ENCODE data around the gene ZNF385D. TPM values are rescaled to one million over a fixed set of nuclear protein-coding genes. Genes with fewer than 3 reads are reported as not detected.

The ZNF385D gene
- total RNA-seq, 1 donor from 2014 or later: 0.79 TPM

- DNase-seq (ENCODE audit: low read depth, low spot score): no peak
Observed at GRCh38 chr3:21618695-21619094, 132.3 kb downstream of the ZNF385D start.

GRCh38 chr3:21613372-21614070, 137.5 kb downstream of the ZNF385D start:
- DNase-seq (ENCODE audit: low read depth, low spot score): no peak

- no peak for DNase-seq (ENCODE audit: low read depth, low spot score)
Observed at GRCh38 chr3:21601178-21601577, 149.8 kb downstream of the ZNF385D start.

- DNase-seq (ENCODE audit: low read depth, low spot score): no peak
Observed at GRCh38 chr3:21599890-21600289, 151.1 kb downstream of the ZNF385D start.

GRCh38 chr3:21592828-21593227, 158.2 kb downstream of the ZNF385D start:
- no peak for DNase-seq (ENCODE audit: low read depth, low spot score)

- no peak for DNase-seq (ENCODE audit: low read depth, low spot score)
Observed at GRCh38 chr3:21587894-21588293, 163.1 kb downstream of the ZNF385D start.

GRCh38 chr3:21585216-21585740, 165.7 kb downstream of the ZNF385D start:
- no peak for DNase-seq (ENCODE audit: low read depth, low spot score)

- no peak for DNase-seq (ENCODE audit: low read depth, low spot score)
Observed at GRCh38 chr3:21573291-21573690, 177.7 kb downstream of the ZNF385D start.

- DNase-seq (ENCODE audit: low read depth, low spot score): no peak
Observed at GRCh38 chr3:21564531-21564930, 186.5 kb downstream of the ZNF385D start.

DNA sequence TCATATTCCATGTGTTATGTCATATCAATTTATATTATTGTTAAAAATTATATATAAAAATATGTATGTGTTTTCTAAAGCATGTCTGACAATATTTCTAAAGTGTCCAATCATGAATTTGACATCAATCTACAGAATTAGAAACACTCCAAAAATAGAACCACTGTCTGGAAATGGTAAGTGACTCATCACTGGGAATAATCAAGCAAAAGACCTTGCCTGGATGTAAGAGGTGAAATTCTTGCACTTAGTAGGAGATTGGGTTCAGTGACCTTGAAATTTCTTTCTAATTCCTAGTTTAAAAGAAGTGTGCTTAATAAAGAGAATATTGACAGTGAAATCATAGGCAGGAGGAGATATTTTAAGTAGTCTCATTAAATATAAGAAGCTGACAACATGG, 188.8 kb downstream of the ZNF385D start:
- no peak for DNase-seq (ENCODE audit: low read depth, low spot score)

- no peak for DNase-seq (ENCODE audit: low read depth, low spot score)
Observed at GRCh38 chr3:21561472-21561871, 189.5 kb downstream of the ZNF385D start.

DNA sequence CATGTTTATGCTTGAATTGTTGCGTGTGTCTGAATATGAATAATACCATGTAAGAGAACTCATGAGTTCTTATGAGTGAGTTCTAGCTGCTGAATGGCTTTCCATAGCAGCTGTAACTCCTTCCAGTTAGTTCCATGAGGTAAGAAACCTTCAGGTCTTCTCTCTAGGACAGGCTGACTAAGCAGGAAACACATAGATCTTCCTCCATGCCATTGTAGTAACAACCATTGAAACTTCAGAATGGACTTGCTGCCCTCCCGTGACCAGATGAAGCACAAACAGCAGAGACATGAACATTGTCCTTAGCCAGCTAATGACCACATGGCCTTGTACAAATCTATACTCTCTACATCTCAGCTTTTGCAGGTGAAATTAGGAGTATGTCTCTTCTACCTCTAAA, 200.0 kb downstream of the ZNF385D start:
- DNase-seq (ENCODE audit: low read depth, low spot score): no peak

DNA sequence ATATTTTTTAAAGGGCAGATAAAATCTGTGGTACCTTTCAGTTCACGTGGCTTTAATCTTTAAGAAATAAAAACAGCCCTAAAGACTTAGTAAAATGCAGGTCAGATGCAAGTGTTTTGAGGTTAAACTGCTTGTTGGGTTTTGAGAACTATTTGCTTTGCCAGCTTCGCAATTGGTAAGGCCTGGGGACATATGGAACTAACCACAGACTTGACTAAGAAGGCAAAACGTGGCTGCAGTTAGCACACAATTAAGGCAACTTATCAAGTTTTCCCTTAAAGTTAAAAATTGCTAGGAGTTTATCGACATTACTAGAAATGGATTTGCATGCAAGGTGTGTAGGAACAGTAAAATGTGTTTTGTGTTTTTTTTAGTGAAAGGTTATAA, 206.9 kb downstream of the ZNF385D start:
- DNase-seq (ENCODE audit: low read depth, low spot score): no peak

DNA sequence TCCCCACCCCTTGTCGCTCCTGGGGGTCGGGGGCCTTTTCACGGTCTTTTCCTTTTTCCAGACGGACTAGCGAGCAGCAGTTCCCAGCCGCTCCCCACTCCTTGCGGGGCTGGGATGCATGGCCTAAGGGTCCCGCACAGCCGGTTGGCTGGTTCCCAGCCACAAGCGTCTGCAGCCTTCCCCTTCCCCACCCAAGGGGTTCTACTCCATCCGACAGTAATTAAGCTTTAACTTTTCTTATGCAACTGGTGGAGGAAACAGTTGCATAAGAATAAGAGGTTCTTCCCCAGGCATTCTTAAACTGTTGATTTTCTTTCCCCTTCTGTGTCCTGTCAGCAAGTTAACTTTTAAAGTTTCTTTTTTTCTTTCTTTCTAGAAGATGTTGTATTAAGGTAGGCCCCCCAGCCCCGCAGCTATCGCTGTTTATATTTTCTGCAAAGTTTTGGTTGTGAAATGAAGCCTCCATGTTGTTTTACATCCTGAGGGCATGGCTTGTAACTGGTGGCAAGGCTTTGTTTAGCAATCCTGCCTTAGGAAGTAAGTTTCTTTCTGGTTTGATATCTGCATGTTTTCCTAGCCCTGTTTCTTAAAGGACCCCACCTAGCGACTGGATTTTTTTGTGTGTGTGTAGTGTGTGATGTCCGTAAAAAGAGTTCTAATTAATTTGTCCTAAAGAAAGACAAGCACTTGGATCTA, 207.5 kb downstream of the ZNF385D start:
- no peak for DNase-seq (ENCODE audit: low read depth, low spot score)

- DNase-seq (ENCODE audit: low read depth, low spot score): no peak
Observed at GRCh38 chr3:21542656-21543379, 208.2 kb downstream of the ZNF385D start.

DNA sequence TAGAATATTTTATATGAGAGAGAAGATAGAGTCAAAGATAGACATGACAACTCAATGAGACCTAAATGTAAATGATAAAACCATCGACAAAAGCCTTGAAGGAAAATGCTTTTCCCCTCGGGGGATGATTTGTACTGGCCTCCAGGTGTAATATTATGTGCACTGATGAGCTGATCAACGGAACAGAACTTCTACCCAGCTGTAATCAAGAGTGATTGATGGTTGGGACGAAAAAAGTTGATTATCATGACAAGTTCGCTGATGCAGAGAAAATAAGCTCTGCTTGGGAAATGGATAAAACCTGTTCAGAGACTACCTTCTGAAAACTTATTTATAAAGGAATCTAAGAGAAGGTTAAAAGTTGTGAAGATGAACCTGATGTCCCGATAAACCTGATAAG, 210.7 kb downstream of the ZNF385D start:
- no peak for DNase-seq (ENCODE audit: low read depth, low spot score)

DNA sequence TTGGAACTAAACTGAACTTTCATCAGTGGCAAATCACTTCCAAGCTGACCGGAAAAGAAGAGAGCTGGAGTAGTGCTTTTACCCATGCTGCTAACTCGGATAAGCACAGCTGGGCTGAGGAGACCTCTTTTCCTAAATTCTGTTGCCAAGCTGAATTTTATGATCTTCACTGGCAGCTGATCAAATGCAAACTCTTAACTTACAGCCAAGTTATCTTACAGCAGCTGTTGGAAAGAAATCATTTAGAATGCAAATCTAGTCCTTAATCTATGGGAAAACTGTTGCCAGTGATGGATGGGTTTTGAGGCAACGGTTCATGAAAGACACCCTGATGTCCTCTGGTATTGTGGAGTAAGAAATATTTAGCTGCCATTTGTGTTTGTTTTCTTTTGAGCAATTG, 216.5 kb downstream of the ZNF385D start:
- DNase-seq (ENCODE audit: low read depth, low spot score): no peak

- no peak for DNase-seq (ENCODE audit: low read depth, low spot score)
Observed at GRCh38 chr3:21533002-21533401, 218.0 kb downstream of the ZNF385D start.

GRCh38 chr3:21531909-21532308, 219.1 kb downstream of the ZNF385D start:
- DNase-seq (ENCODE audit: low read depth, low spot score): no peak

- no peak for DNase-seq (ENCODE audit: low read depth, low spot score)
Observed at GRCh38 chr3:21528291-21528995, 222.6 kb downstream of the ZNF385D start.

DNA sequence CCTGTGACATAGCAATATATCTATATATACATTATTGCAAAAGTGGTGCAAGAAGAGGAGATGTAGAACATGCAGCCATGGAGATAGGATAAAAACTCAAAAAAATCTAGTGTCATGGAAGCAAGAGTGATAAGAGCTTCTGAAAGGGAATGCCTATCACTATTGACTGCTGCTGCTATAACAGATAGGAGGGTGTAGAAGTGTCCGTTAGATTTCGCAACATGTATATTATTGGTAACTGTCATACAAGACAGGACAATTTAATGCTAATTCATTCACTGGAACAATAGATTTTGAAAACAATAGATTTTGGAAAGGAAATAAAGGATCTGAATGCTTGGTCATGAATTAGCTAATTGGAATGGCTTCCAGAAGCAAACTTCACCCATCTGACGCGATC, 224.5 kb downstream of the ZNF385D start:
- DNase-seq (ENCODE audit: low read depth, low spot score): no peak

DNA sequence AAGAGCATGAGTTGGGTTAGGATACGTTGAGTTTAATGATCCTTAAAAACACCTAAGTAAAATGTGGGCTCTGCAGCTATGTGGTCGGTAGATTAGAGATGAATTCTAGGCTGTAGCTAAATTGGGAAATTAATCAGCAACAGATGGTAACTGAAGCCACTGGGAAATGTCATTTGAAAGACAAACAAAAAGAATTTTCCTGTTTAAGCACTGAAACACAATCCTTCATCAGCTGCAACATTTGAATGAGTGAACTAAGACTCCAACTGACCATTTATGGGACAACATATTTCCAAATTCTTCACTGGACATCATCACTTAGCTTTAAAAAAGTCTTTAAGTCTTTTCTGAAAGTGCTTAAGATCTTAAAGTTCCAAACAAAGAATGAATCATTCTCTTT, 226.9 kb downstream of the ZNF385D start:
- DNase-seq (ENCODE audit: low read depth, low spot score): no peak
